Measurements from ENCODE around the gene PRKCZ. TPM values are rescaled to one million over a fixed set of nuclear protein-coding genes. Genes with fewer than 3 reads are reported as not detected.

Gene PRKCZ
- polyA plus RNA-seq, 10 donors, result 3.7 to 9.1 (median 6.5) TPM

GRCh38 chr1:2100780-2101108 lies 50.5 kb downstream of the PRKCZ start:
- no peak for DNase-seq

GRCh38 chr1:2101531-2101930 lies 51.3 kb downstream of the PRKCZ start:
- DNase-seq, result no peak

DNA sequence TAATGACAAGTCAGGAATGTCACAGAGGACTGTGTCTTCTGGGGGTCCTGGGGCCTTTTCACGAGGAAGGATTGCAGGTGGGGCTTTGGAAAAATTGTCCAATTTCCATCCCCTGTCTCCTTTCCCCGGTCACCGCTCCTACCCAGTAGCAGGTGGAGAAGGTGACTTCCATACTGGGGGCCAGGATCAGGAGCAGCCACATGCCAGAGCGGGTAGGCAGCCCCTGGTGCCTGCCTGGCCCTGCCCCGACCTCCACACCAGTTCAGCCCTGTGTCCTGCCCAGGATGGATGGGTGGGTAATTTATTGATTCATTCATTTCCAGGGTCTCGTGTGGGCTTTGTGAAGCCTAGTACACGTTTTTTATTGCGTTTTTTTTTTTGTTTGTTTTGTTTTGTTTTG lies 51.7 kb downstream of the PRKCZ start:
- no peak for DNase-seq

GRCh38 chr1:2102753-2103152 lies 52.5 kb downstream of the PRKCZ start:
- no peak for DNase-seq

DNA sequence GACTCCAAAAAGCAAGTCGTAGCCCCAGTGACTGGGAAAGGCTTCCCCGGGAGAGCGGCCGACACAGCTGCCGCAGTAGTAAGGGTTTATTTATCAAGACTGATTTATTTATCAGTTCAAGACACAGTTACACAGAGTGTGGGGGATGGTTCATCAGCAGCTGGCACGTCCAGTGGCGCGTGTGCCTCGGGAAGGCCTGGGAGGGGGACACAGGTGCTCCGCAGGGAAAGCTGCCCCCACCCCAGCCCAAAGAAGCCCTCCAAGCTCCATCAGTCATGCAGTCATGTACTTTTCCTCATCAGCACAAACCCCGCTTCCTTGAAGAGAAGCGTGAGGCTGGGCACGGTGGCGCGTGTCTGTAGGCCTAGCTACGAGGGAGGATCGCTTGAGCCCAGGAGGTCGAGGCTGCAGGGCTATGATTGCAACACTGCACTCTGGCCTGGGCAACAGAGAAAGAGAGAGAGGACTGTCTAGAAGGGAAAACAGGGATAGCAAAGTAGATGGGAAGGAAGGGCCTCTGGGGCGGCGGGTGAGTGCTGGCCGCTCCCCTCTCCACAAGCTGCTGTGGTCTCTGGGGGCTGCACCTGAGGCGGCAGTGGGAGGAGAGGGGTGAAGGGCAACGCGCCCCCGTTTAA lies 53.2 kb downstream of the PRKCZ start:
- DNase-seq, result no peak

- no peak for DNase-seq
Measured at GRCh38 chr1:2103901-2104590, 53.8 kb downstream of the PRKCZ start.

DNA sequence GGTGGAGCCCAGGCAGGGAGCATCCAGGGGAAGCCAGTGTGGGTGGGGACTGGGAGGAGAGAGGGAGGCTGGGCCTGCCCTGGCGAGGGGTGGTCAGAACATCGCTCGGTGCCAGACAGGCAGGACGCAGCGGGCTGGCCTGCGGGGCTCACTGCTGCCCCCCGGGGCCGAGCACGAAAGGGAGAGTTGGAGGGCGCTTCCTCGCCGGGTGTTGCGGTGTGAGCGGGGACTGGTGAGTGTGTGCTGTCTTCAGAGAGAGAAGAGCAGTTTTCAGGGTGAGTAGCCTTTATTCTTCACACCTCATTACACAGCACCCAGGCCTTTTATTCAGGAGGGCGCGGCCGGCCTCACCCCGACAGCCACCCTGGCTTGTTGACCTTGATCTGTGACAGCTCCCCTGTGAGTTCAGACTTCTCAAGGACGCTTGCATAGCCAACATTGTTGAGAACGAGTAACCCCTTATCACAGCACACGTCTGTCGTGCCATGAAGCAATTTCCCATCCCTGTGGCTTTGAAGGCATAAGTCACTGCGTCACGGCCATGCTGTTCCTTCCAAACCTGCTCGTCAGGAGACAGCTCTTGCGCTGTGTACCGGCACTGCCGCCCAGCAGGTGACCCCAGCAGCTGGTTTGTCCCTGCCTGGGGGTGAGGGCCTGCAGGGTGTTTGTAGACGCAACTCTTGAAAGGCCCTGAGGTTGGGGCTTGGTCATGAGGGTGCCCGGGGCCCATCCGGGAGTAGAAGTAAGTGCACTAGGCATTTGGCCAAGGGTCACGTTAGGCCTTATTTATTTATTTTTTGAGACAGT lies 54.6 kb downstream of the PRKCZ start:
- DNase-seq, result no peak

- DNase-seq, result no peak
Measured at GRCh38 chr1:2105781-2106524, 55.7 kb downstream of the PRKCZ start.

GRCh38 chr1:2106659-2107405 lies 56.6 kb downstream of the PRKCZ start:
- DNase-seq, result no peak

- no peak for DNase-seq
Measured at GRCh38 chr1:2107586-2108212, 57.5 kb downstream of the PRKCZ start.

- DNase-seq, result peak in 2 of 3 donors; percentile 65 to 78
Measured at GRCh38 chr1:2108213-2108876, 58.1 kb downstream of the PRKCZ start.

- no peak for DNase-seq
Measured at GRCh38 chr1:2108877-2109580, 58.8 kb downstream of the PRKCZ start.

GRCh38 chr1:2109581-2110021 lies 59.4 kb downstream of the PRKCZ start:
- no peak for DNase-seq

- DNase-seq, result no peak
Measured at GRCh38 chr1:2110191-2110737, 60.1 kb downstream of the PRKCZ start.

- DNase-seq, result no peak
Measured at GRCh38 chr1:2110738-2111673, 60.8 kb downstream of the PRKCZ start.

- DNase-seq, result no peak
Measured at GRCh38 chr1:2111674-2112035, 61.4 kb downstream of the PRKCZ start.

GRCh38 chr1:2112280-2112701 lies 62.1 kb downstream of the PRKCZ start:
- DNase-seq, result no peak

DNA sequence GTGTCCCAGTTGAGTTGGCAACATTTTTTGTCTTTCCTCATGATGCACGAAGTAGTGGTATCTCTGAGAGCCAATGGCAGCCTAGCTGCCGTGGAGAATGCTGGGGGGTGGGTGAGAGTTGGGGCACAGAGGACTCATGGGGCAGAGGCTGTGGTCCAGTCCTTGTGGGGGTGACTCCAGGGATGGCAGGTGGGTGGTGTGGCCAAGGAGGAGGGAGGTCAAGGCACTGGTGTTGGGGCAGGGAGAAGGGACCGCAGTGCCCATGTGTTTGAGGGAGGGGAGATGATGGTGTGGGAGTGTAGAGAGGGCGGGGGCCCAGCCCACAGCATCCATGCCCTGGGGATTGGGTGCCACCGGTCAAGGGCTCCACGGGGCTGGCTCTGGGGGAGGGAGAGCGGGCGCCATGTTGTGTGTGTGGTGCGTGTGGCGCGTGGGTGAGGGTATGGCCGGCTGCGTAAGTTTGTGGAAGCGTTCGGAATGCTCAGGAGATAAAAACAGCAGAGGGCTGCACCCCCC lies 63.5 kb downstream of the PRKCZ start:
- no peak for DNase-seq
